Neural cell (in vitro differentiated cells): ENCODE results near the gene RNASE13.

Source experiments
- EP300 ChIP-seq: fragments of 450-650 bp; conservative IDR thresholded peaks from 2 replicates; pipeline ENCODE4 v1.6.1; 2014; ENCODE audit warnings: antibody characterized with exemption, mild to moderate bottlenecking, moderate library complexity; ENCODE audit not compliant: poor library complexity, severe bottlenecking
- EZH2 ChIP-seq: fragments of 200-600, 300-800 bp; shearing (Covaris generic), sonication (generic); IDR thresholded peaks from 2 replicates; pipeline ENCODE4 v1.6.1; 2014; ENCODE audit warnings: antibody characterized with exemption, low read length, borderline replicate concordance, mild to moderate bottlenecking; ENCODE audit not compliant: insufficient read depth, poor library complexity, severe bottlenecking
- MXI1 ChIP-seq: fragments of 450-650 bp; conservative IDR thresholded peaks from 2 replicates; pipeline ENCODE4 v1.6.1; 2014; ENCODE audit warnings: antibody characterized with exemption, mild to moderate bottlenecking; ENCODE audit not compliant: poor library complexity, severe bottlenecking
- POLR2AphosphoS5 ChIP-seq: IDR thresholded peaks from 2 replicates; pipeline ENCODE4 v1.6.1; 2012
- RAD21 ChIP-seq: fragments of 450-650 bp; conservative IDR thresholded peaks from 2 replicates; pipeline ENCODE4 v1.6.1; 2014; ENCODE audit warnings: antibody characterized with exemption, mild to moderate bottlenecking, moderate library complexity
- SMC3 ChIP-seq: fragments of 450-650 bp; conservative IDR thresholded peaks from 2 replicates; pipeline ENCODE4 v1.6.1; 2014; ENCODE audit warnings: antibody characterized with exemption, mild to moderate bottlenecking, moderate library complexity; ENCODE audit not compliant: poor library complexity
- TAF1 ChIP-seq: IDR thresholded peaks from 2 replicates; pipeline ENCODE4 v1.6.1; 2012; ENCODE audit warnings: low read depth
- TF ChIP-seq, protein P1 (sequence below): fragments of 450-650 bp; IDR thresholded peaks from 2 replicates; pipeline ENCODE4 v1.5.1; 2014; ENCODE audit warnings: antibody characterized with exemption, mild to moderate bottlenecking, moderate library complexity; ENCODE audit not compliant: poor library complexity, severe bottlenecking
- TF ChIP-seq, protein P2 (sequence below): IDR thresholded peaks from 2 replicates; pipeline ENCODE4 v1.6.1; 2012; ENCODE audit warnings: borderline replicate concordance

DNA sequence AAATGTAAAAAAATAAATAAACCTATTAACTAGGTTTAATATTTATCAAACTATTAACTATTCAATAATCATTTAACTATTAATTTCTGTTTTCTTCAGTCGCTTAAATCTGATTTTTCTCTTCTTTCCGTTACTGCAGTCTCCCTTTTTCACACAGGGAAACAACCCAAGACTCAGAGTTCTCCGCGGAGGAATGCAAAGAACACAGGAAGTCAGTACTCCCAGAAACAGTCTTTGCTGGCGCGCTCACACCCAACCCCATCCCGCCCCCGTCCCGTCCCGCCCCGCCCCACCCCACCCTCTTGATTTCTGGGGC lies 45.2 kb downstream of the RNASE13 start:
- TF ChIP-seq, protein P1, sequence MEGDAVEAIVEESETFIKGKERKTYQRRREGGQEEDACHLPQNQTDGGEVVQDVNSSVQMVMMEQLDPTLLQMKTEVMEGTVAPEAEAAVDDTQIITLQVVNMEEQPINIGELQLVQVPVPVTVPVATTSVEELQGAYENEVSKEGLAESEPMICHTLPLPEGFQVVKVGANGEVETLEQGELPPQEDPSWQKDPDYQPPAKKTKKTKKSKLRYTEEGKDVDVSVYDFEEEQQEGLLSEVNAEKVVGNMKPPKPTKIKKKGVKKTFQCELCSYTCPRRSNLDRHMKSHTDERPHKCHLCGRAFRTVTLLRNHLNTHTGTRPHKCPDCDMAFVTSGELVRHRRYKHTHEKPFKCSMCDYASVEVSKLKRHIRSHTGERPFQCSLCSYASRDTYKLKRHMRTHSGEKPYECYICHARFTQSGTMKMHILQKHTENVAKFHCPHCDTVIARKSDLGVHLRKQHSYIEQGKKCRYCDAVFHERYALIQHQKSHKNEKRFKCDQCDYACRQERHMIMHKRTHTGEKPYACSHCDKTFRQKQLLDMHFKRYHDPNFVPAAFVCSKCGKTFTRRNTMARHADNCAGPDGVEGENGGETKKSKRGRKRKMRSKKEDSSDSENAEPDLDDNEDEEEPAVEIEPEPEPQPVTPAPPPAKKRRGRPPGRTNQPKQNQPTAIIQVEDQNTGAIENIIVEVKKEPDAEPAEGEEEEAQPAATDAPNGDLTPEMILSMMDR = no peak
- TF ChIP-seq POLR2AphosphoS5 (no peak), RAD21 (no peak), SMC3 (no peak), EP300 (no peak), EZH2 (no peak), MXI1 (no peak), TAF1 (no peak)
- TF ChIP-seq, protein P2, sequence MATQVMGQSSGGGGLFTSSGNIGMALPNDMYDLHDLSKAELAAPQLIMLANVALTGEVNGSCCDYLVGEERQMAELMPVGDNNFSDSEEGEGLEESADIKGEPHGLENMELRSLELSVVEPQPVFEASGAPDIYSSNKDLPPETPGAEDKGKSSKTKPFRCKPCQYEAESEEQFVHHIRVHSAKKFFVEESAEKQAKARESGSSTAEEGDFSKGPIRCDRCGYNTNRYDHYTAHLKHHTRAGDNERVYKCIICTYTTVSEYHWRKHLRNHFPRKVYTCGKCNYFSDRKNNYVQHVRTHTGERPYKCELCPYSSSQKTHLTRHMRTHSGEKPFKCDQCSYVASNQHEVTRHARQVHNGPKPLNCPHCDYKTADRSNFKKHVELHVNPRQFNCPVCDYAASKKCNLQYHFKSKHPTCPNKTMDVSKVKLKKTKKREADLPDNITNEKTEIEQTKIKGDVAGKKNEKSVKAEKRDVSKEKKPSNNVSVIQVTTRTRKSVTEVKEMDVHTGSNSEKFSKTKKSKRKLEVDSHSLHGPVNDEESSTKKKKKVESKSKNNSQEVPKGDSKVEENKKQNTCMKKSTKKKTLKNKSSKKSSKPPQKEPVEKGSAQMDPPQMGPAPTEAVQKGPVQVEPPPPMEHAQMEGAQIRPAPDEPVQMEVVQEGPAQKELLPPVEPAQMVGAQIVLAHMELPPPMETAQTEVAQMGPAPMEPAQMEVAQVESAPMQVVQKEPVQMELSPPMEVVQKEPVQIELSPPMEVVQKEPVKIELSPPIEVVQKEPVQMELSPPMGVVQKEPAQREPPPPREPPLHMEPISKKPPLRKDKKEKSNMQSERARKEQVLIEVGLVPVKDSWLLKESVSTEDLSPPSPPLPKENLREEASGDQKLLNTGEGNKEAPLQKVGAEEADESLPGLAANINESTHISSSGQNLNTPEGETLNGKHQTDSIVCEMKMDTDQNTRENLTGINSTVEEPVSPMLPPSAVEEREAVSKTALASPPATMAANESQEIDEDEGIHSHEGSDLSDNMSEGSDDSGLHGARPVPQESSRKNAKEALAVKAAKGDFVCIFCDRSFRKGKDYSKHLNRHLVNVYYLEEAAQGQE = no peak
